ENCODE data around the gene USP22.

DNA sequence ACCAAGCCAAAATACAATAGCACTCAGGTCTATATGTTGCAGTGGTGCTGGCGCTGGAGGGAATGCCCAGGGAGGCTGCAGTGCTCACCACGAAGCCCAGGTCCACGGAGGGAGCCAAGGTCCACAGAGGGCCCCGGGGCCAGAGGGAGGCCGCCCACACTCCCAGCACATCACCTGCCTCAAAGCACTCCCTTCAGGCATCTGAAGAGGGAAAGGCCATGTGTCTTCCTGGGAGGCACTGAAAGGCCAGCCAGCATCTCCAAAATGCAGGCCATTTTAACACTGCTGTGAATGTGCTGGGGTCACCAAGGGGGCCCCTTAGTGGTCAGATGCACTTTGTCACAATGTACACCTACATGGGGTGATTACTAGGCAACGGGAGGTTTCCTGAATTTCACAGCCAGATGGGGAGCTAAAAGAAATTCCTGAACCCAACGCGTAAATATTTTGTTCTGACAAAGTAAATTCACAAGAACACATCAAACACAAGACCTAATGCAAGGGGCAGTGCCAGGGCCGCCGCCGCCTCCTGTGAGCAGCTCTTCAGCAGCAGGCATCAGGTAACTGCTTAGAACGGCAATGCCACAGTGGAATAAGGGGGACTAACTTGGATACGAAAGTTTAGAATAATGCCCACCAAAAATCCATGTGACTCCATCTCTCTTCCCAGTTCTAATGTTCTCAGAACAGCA is 42.8 kb downstream of the USP22 start:
- TF ChIP-seq, protein P1, sequence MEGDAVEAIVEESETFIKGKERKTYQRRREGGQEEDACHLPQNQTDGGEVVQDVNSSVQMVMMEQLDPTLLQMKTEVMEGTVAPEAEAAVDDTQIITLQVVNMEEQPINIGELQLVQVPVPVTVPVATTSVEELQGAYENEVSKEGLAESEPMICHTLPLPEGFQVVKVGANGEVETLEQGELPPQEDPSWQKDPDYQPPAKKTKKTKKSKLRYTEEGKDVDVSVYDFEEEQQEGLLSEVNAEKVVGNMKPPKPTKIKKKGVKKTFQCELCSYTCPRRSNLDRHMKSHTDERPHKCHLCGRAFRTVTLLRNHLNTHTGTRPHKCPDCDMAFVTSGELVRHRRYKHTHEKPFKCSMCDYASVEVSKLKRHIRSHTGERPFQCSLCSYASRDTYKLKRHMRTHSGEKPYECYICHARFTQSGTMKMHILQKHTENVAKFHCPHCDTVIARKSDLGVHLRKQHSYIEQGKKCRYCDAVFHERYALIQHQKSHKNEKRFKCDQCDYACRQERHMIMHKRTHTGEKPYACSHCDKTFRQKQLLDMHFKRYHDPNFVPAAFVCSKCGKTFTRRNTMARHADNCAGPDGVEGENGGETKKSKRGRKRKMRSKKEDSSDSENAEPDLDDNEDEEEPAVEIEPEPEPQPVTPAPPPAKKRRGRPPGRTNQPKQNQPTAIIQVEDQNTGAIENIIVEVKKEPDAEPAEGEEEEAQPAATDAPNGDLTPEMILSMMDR (optimal IDR thresholded peaks at IDR 0.05 in 1 of 3, IDR thresholded peaks at IDR 0.05 in 1 of 3, conservative IDR thresholded peaks at IDR 0.05 in 1 of 3; ENCODE audit: extremely low read depth in 1 of 3, insufficient read depth in 2 of 3, low read length in 3 of 3), result no peak
- no peak for TF ChIP-seq EZH2 (IDR thresholded peaks at IDR 0.05; ENCODE audit: low read length)

All from keratinocyte (primary cell).